Hippocampal formation (tissue), 2 donors: ENCODE results near the gene MFAP3.
"Not testable (repeated sequence)": the region's sequence is repeated elsewhere in the genome, so short reads cannot be mapped to it uniquely, and the experiment has no call there.

ENCODE experiments used
- DNase-seq, 2 donors: peaks; one replicate each; lab custom pipeline; 2025; lab: John Stamatoyannopoulos, UW

The MFAP3 gene

GRCh38 chr5:154053468-154053867 lies 14.7 kb downstream of the MFAP3 start:
- DNase-seq = no peak

- no peak for DNase-seq
These were observed 16.4 kb downstream of the MFAP3 start for GRCh38 chr5:154055201-154055600.

GRCh38 chr5:154058055-154059038 lies 19.6 kb downstream of the MFAP3 start:
- no peak for DNase-seq

- no peak for DNase-seq
These were observed 20.3 kb downstream of the MFAP3 start for GRCh38 chr5:154059039-154059430.

- no peak for DNase-seq
These were observed 20.8 kb downstream of the MFAP3 start for GRCh38 chr5:154059583-154059982.

- DNase-seq = no peak
These were observed 21.8 kb downstream of the MFAP3 start for GRCh38 chr5:154060606-154061005.

GRCh38 chr5:154063372-154063771 lies 24.6 kb downstream of the MFAP3 start:
- DNase-seq = no peak

- DNase-seq = peak in 1 of 2 donors; percentile 25
These were observed 27.2 kb downstream of the MFAP3 start for GRCh38 chr5:154065971-154066370.

- not testable (repeated sequence) for DNase-seq
These were observed 31.1 kb downstream of the MFAP3 start for GRCh38 chr5:154069854-154070253.

- no peak for DNase-seq
These were observed 33.1 kb downstream of the MFAP3 start for GRCh38 chr5:154071799-154072413.

- peak; percentile 56 to 71 for DNase-seq
These were observed 33.8 kb downstream of the MFAP3 start for GRCh38 chr5:154072414-154073171.

- no peak for DNase-seq
These were observed 37.6 kb downstream of the MFAP3 start for GRCh38 chr5:154076240-154076922.

- no peak for DNase-seq
These were observed 38.9 kb downstream of the MFAP3 start for GRCh38 chr5:154077696-154078095.

GRCh38 chr5:154078272-154078671 lies 39.5 kb downstream of the MFAP3 start:
- DNase-seq = no peak

GRCh38 chr5:154081246-154081645 lies 42.5 kb downstream of the MFAP3 start:
- DNase-seq = no peak

- DNase-seq = no peak
These were observed 45.4 kb downstream of the MFAP3 start for GRCh38 chr5:154084062-154084639.

GRCh38 chr5:154086146-154086545 lies 47.4 kb downstream of the MFAP3 start:
- DNase-seq = no peak

- no peak for DNase-seq
These were observed 47.9 kb downstream of the MFAP3 start for GRCh38 chr5:154086641-154087040.

- peak in 1 of 2 donors; percentile 42 for DNase-seq
These were observed 48.5 kb downstream of the MFAP3 start for GRCh38 chr5:154087260-154087659.

- no peak for DNase-seq
These were observed 50.0 kb downstream of the MFAP3 start for GRCh38 chr5:154088801-154089200.

GRCh38 chr5:154090656-154091055 lies 51.9 kb downstream of the MFAP3 start:
- DNase-seq = no peak
